Effector CD8-positive, alpha-beta T cell (primary cell): ENCODE results near the gene WSCD1.

ENCODE experiments used
- DNase-seq: peaks from one replicate; lab custom pipeline; 2025; lab: John Stamatoyannopoulos, UW
- total RNA-seq, 4 experiments: gene quantifications; one replicate each; lab custom pipeline; 2026; lab: John Stamatoyannopoulos, UW

WSCD1 gene
- total RNA-seq = 0 to 1.6 (median 0) reads per million in 4 experiments

- no peak for DNase-seq
Observed at GRCh38 chr17:6069539-6070429, at the start of gene WSCD1. Gene WSCD1, plus strand, starts transcription at chr17:6070379. Its CDS starts 10,280 bp downstream, at chr17:6080659.

GRCh38 chr17:6021011-6021400, 49.2 kb upstream of the WSCD1 start:
- no peak for DNase-seq

- DNase-seq = no peak
Observed at GRCh38 chr17:6021627-6022026, 48.6 kb upstream of the WSCD1 start.

GRCh38 chr17:6023036-6023831, 46.9 kb upstream of the WSCD1 start:
- DNase-seq = no peak

GRCh38 chr17:6024576-6024975, 45.6 kb upstream of the WSCD1 start:
- DNase-seq = no peak

- no peak for DNase-seq
Observed at GRCh38 chr17:6027342-6028024, 42.7 kb upstream of the WSCD1 start.

- DNase-seq = no peak
Observed at GRCh38 chr17:6028294-6028693, 41.9 kb upstream of the WSCD1 start.

- no peak for DNase-seq
Observed at GRCh38 chr17:6035801-6036394, 34.3 kb upstream of the WSCD1 start.

- DNase-seq = no peak
Observed at GRCh38 chr17:6040504-6040903, 29.7 kb upstream of the WSCD1 start.

- DNase-seq = no peak
Observed at GRCh38 chr17:6041246-6041645, 28.9 kb upstream of the WSCD1 start.

- no peak for DNase-seq
Observed at GRCh38 chr17:6043405-6043804, 26.8 kb upstream of the WSCD1 start.

GRCh38 chr17:6044261-6044660, 25.9 kb upstream of the WSCD1 start:
- DNase-seq = no peak

- DNase-seq = no peak
Observed at GRCh38 chr17:6045621-6046357, 24.4 kb upstream of the WSCD1 start.

- DNase-seq = no peak
Observed at GRCh38 chr17:6046431-6046830, 23.7 kb upstream of the WSCD1 start.

- DNase-seq = no peak
Observed at GRCh38 chr17:6046931-6047330, 23.2 kb upstream of the WSCD1 start.

GRCh38 chr17:6047966-6048365, 22.2 kb upstream of the WSCD1 start:
- DNase-seq = no peak

GRCh38 chr17:6048486-6048885, 21.7 kb upstream of the WSCD1 start:
- DNase-seq = no peak

GRCh38 chr17:6052926-6053325, 17.3 kb upstream of the WSCD1 start:
- no peak for DNase-seq

- DNase-seq = no peak
Observed at GRCh38 chr17:6054372-6054771, 15.8 kb upstream of the WSCD1 start.

- DNase-seq = no peak
Observed at GRCh38 chr17:6056104-6056503, 14.1 kb upstream of the WSCD1 start.

- no peak for DNase-seq
Observed at GRCh38 chr17:6057562-6057961, 12.6 kb upstream of the WSCD1 start.
